DOHH2 (cell line): ENCODE data around the gene SNRNP40.

ENCODE experiments used
- CTCF ChIP-seq: fragments of 200-600 bp; sonication (generic); IDR thresholded peaks from one replicate; pipeline ENCODE4 v1.5.1; 2014; ENCODE audit warnings: antibody characterized with exemption, mild to moderate bottlenecking, low read depth, low read length; ENCODE audit not compliant: poor library complexity, severe bottlenecking
- EZH2phosphoT487 ChIP-seq: fragments of 200-600 bp; sonication (generic); IDR thresholded peaks from 2 replicates; pipeline ENCODE4 v1.6.1; 2017; ENCODE audit warnings: borderline replicate concordance, mild to moderate bottlenecking, antibody characterized with exemption, low read length, moderate library complexity, mixed read lengths

- no peak for TF ChIP-seq EZH2phosphoT487
- TF ChIP-seq CTCF, result no peak
Observed at GRCh38 chr1:31315902-31316301, 19.3 kb upstream of the SNRNP40 start.
